Measurements from ENCODE around the gene TWIST1. TPM values are rescaled to one million over a fixed set of nuclear protein-coding genes. Genes with fewer than 3 reads are reported as not detected.

TWIST1 gene
- total and polyA plus RNA-seq, 11 donors, result 0.38 to 4.6 (median 1.0) TPM

DNA sequence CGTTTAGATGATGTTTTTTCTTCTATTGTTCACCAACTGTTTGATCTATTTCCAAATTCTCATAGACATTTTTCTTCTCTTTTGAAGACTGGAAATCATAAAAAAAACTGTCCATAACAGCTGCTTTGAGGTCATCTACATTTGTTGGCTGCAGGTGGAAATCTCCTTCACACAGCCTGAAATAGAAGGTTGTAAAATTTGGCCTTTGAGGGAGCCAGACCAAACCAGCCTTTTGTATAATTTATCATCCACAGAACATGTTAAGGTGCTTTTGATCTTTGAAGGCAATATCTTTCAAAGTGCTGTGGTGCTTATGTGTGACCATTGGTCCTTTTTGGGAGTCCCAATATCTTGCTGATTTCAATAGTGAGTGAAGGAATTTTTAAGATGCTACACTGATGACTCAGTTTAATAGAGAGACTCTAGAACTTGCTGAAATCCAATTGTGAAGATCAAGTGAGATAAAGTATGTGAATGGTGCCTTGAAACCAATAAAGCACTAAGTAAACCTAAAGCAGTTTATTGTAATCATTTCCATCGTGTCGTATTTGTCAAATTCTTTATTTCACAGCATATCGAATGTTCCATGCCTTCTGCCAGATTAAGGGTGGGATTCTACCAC lies 22.4 kb upstream of the TWIST1 start:
- Histone ChIP-seq H3K9me3 (no peaks in the 10 kb centered on the region), H3K4me3 (no peak overlapping the region), H3K27me3 (peaks cover 7 to 43% (median 24%) of the 10 kb centered on the region in 9 donors), H3K36me3 (no peaks in the 10 kb centered on the region), H3K4me1 (peaks cover 0 to 13% (median 0%) of the 10 kb centered on the region in 12 donors), H3K27ac (no peak overlapping the region)
- no peak for ATAC-seq
- intact Hi-C loops (cut with DNase I), result no loop called here
- TF ChIP-seq POLR2A (IDR thresholded peaks at IDR 0.05), result no peak
- TF ChIP-seq, protein P1, sequence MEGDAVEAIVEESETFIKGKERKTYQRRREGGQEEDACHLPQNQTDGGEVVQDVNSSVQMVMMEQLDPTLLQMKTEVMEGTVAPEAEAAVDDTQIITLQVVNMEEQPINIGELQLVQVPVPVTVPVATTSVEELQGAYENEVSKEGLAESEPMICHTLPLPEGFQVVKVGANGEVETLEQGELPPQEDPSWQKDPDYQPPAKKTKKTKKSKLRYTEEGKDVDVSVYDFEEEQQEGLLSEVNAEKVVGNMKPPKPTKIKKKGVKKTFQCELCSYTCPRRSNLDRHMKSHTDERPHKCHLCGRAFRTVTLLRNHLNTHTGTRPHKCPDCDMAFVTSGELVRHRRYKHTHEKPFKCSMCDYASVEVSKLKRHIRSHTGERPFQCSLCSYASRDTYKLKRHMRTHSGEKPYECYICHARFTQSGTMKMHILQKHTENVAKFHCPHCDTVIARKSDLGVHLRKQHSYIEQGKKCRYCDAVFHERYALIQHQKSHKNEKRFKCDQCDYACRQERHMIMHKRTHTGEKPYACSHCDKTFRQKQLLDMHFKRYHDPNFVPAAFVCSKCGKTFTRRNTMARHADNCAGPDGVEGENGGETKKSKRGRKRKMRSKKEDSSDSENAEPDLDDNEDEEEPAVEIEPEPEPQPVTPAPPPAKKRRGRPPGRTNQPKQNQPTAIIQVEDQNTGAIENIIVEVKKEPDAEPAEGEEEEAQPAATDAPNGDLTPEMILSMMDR (IDR thresholded peaks at IDR 0.05), result no peak
- DNase-seq, result no peak
- 81 to 83% (median 81%) methylated on average over 4 of the region's 4 CpGs for WGBS, 4 donors

DNA sequence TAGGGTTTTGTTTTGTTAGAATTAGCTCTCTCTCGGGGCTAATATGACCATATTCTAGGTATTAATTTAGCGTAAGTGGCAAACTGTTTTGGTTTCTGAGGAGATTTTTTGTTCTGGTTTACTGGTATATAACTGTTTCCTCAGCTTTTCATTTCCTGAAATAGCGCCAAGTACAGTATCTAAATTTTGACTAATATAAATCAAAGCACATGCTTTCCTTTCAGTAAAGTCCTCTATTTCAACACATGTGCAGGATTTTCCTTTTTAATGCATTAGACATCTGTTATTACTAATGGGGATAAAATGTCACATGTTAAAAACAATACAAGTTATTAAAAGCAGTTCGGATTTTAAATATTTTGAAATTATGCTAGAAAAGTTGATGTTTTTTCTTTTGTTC lies 16.4 kb upstream of the TWIST1 start:
- H3K4me3 ChIP-seq, result no peak overlapping the region
- intact Hi-C loops (cut with DNase I), result no loop called here
- H3K27ac ChIP-seq, result no peak overlapping the region
- H3K4me1 ChIP-seq, result no peaks in the 10 kb centered on the region
- peaks cover 0 to 38% (median 0%) of the 10 kb centered on the region in 9 donors for H3K27me3 ChIP-seq
- H3K9me3 ChIP-seq, result no peaks in the 10 kb centered on the region
- no peak for TF ChIP-seq POLR2A (IDR thresholded peaks at IDR 0.05)
- TF ChIP-seq, protein P1 (IDR thresholded peaks at IDR 0.05), result no peak
- ATAC-seq (no peak), DNase-seq (no peak)
- H3K36me3 ChIP-seq, result no peaks in the 10 kb centered on the region
- 54 to 64% (median 61%) methylated on average over 4 of the region's 4 CpGs for WGBS, 4 donors

DNA sequence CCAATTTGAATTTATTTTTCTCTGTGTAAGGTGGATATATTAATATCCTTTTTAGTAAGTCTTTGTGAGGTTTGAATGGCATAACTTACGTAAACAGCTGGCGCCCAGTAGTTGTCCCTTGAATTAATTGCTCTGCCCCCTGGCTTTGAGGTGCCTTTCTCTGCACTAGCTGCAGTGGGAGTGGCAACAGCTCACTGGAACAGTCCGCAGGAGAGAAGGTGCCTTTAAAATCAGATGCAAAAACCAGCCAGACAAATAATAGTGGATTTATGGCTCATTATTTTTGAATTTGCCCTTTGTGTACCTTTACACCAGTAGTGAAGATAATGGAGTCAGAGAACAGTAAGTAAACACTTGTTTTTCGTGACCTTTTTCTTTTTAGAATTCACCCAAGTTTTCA lies 16.0 kb upstream of the TWIST1 start:
- ATAC-seq (no peak), DNase-seq (no peak)
- intact Hi-C loops (cut with DNase I), result no loop called here
- peaks cover 0 to 38% (median 0%) of the 10 kb centered on the region in 9 donors for H3K27me3 ChIP-seq
- H3K4me1 ChIP-seq, result no peaks in the 10 kb centered on the region
- H3K27ac ChIP-seq, result no peak overlapping the region
- H3K36me3 ChIP-seq, result no peaks in the 10 kb centered on the region
- TF ChIP-seq, protein P1 (IDR thresholded peaks at IDR 0.05), result no peak
- TF ChIP-seq POLR2A (IDR thresholded peaks at IDR 0.05), result no peak
- 69 to 82% (median 77%) methylated on average over 4 of the region's 4 CpGs for WGBS, 4 donors
- H3K4me3 ChIP-seq, result no peak overlapping the region
- no peaks in the 10 kb centered on the region for H3K9me3 ChIP-seq

DNA sequence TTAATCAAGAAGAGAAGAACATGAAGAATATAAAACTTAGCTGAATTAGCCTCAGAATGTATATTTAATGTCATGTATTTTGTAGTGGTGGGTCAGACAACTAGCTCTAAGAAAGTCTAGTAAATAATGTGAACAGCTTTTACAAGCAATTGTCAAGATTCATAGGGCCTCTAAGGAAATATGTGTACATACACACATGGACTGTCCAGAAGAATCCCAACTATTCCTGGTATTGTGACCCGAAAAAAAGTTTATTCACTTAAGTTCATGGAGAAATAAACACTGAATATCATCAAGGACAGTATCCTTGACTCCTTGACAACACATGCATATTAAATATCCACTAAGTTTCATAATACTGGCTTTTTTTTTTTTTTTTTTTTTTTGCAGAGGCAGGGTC lies 11.4 kb upstream of the TWIST1 start:
- no peaks in the 10 kb centered on the region for H3K36me3 ChIP-seq
- no peak overlapping the region for H3K4me3 ChIP-seq
- TF ChIP-seq, protein P1 (IDR thresholded peaks at IDR 0.05), result no peak
- no peak for TF ChIP-seq POLR2A (IDR thresholded peaks at IDR 0.05)
- no peaks in the 10 kb centered on the region for H3K4me1 ChIP-seq
- ATAC-seq (no peak), DNase-seq (no peak)
- peaks cover 0 to 67% (median 3%) of the 10 kb centered on the region in 9 donors for H3K27me3 ChIP-seq
- no peaks in the 10 kb centered on the region for H3K9me3 ChIP-seq
- WGBS, 4 donors, result 79 to 91% (median 86%) methylated on average over 1 of the region's 1 CpG
- no peak overlapping the region for H3K27ac ChIP-seq
- intact Hi-C loops (cut with DNase I), result loop anchor here in 1 of 10 donors (10.0 kb wide), 1 partner anchor 536 kb away; no protein-coding TSS in a partner anchor

Data from heart left ventricle (tissue), 16 donors.